Testis (tissue), 3 donors: ENCODE data around the gene ZFYVE27. TPM values are rescaled to one million over a fixed set of nuclear protein-coding genes. Genes with fewer than 3 reads are reported as not detected.

Experiments used
- DNase-seq: peaks from one replicate; pipeline ENCODE4 v3.0.0-alpha.2; 2019
- H3K27ac ChIP-seq, 2 donors: fragments of 200-600 bp; sonication (generic); one replicate each; pipeline ENCODE4 v1.5.1; 2019
- H3K27me3 ChIP-seq: fragments of 200-600 bp; sonication (generic); one replicate; pipeline ENCODE4 v1.5.1; 2019
- H3K36me3 ChIP-seq: fragments of 200-600 bp; sonication (generic); one replicate; pipeline ENCODE4 v1.5.1; 2017; ENCODE audit warnings: low read depth; ENCODE audit errors: missing control alignments
- H3K4me1 ChIP-seq: fragments of 200-600 bp; sonication (generic); one replicate; pipeline ENCODE4 v1.5.1; 2019
- H3K4me3 ChIP-seq, 2 donors: fragments of 200-600 bp; sonication (generic); one replicate each; pipeline ENCODE4 v1.5.1; 2017 to 2019
- H3K9me3 ChIP-seq: fragments of 200-600 bp; sonication (generic); one replicate; pipeline ENCODE4 v1.5.1; 2017
- POLR2A ChIP-seq: fragments of 450-650 bp; IDR thresholded peaks from one replicate; pipeline ENCODE4 v1.6.1; 2017; ENCODE audit warnings: antibody characterized with exemption, mild to moderate bottlenecking, moderate library complexity
- WGBS, 2 donors: methylation state at CpG; one replicate each; pipeline ENCODE4 v1.1.5; 2018; 5-methylcytosine and 5-hydroxymethylcytosine counted together
- intact Hi-C: fragments of 100-400 bp; cut with DNase I; formaldehyde crosslinking; loops from one replicate; pipeline ENCODE4 v1.15.1; 2023; ENCODE audit warnings: low total_unique reads
- polyA plus RNA-seq: library from polyadenylated mRNA; stranded (reverse); fragments of 350-450 nt; fragmentation: Illumina TruSeq; extraction: RNeasy Lipid Tissue Mini Kit (QIAGEN cat#74804); gene quantifications from one replicate; pipeline ENCODE4 v1.2.3, GENCODE V29; 2014; ENCODE audit warnings: low read depth, low replicate concordance; ENCODE audit not compliant: insufficient read depth
- total RNA-seq, 2 donors: library from RNA; depleted of rRNA; stranded (reverse); fragments of >200 nt; gene quantifications; one replicate each; pipeline ENCODE4 v1.2.3, GENCODE V29; 2016
- TF ChIP-seq, protein P1 (sequence below), 3 experiments: fragments of 450-650 bp in 2 of 3; fragments of 200-600 bp in 1 of 3; sonication (generic) in 1 of 3; IDR thresholded peaks; one replicate each; pipeline ENCODE4 v1.5.1; 2016 to 2019; ENCODE audit warnings: antibody characterized with exemption in 3 of 3, mild to moderate bottlenecking in 2 of 3, moderate library complexity in 1 of 3

The ZFYVE27 gene
- total and polyA plus RNA-seq, 3 donors from 2014 or later: 38.4 to 66.4 (median 64.8) TPM

DNA sequence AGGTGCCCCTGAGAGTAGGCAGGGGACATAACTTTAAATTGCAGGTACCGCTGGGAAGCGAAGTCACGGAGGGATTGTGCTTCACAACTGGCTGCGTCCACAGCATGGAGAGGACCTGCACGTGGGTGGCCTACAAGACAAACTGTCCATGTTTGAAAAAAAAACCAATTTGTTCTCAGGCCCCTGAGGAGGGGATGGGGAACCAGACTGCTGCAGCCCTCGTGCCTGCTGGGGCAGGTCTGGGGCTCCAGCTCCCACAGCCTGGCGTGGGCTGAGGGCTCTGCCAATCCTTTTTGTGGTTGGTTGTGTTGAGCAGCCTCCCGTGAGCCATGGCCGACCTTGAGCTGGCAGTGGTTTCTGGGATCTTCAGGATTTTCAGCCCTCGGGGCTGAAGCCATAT, 25.1 kb downstream of the ZFYVE27 start:
- H3K9me3 ChIP-seq: no peaks in the 10 kb centered on the region
- H3K4me1 ChIP-seq: no peaks in the 10 kb centered on the region
- H3K4me3 ChIP-seq: no peak overlapping the region
- DNase-seq: no peak
- no peak overlapping the region for H3K27ac ChIP-seq
- no peak for TF ChIP-seq POLR2A
- TF ChIP-seq, protein P1, sequence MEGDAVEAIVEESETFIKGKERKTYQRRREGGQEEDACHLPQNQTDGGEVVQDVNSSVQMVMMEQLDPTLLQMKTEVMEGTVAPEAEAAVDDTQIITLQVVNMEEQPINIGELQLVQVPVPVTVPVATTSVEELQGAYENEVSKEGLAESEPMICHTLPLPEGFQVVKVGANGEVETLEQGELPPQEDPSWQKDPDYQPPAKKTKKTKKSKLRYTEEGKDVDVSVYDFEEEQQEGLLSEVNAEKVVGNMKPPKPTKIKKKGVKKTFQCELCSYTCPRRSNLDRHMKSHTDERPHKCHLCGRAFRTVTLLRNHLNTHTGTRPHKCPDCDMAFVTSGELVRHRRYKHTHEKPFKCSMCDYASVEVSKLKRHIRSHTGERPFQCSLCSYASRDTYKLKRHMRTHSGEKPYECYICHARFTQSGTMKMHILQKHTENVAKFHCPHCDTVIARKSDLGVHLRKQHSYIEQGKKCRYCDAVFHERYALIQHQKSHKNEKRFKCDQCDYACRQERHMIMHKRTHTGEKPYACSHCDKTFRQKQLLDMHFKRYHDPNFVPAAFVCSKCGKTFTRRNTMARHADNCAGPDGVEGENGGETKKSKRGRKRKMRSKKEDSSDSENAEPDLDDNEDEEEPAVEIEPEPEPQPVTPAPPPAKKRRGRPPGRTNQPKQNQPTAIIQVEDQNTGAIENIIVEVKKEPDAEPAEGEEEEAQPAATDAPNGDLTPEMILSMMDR (IDR thresholded peaks at IDR 0.05): no peak
- WGBS, 2 donors: 83 to 94% methylated on average over 9 to 10 of the region's 10 CpGs
- intact Hi-C loops: no loop called here
- H3K27me3 ChIP-seq: no peaks in the 10 kb centered on the region
- no peaks in the 10 kb centered on the region for H3K36me3 ChIP-seq

DNA sequence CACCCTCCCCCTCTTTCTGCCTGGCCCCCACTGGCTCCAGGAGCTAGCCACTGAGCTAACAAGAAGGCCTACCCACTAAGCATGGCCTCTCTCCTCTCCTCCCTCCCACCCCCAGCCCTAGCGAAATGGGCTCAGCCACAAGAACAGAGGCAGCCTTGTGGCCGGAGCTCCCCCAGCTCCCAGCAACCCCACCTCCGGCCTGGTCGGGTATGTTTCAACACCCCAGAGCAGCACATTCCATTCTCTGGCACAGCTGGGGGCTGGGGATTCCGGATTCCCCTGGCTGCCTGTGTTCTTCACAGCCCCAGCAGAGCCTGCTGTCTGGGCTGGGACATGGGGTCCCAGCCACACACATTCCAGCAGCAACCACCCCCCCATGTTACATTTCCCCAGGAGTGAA, 25.9 kb downstream of the ZFYVE27 start:
- Histone ChIP-seq H3K9me3 (no peaks in the 10 kb centered on the region), H3K4me3 (no peak overlapping the region), H3K27ac (no peak overlapping the region), H3K4me1 (no peaks in the 10 kb centered on the region), H3K36me3 (no peaks in the 10 kb centered on the region), H3K27me3 (no peaks in the 10 kb centered on the region)
- TF ChIP-seq POLR2A: no peak
- TF ChIP-seq, protein P1 (IDR thresholded peaks at IDR 0.05): no peak
- intact Hi-C loops: no loop called here
- 69 to 71% methylated on average over 5 of the region's 5 CpGs for WGBS, 2 donors
- DNase-seq: no peak

DNA sequence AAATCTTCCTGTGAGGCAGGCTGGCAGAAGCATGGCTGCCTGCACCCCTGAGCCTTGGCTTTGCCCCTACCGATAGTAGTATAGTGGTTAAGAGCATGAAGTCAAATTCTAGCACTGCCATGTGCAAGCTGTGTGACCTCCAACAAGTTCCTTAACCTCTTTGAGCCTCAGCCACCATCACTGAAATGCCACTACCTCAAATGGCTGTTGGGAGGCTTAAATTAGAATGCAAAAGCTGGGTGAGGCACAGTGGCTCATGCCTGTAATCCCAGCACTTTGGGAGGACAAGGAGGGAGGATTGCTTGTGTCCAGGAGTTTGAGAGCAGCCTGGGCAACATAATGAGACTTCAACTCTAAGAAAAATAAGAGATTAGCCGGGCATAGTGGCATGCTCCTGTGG, 26.5 kb downstream of the ZFYVE27 start:
- Histone ChIP-seq H3K4me3 (no peak overlapping the region), H3K27ac (no peak overlapping the region), H3K9me3 (no peaks in the 10 kb centered on the region), H3K27me3 (no peaks in the 10 kb centered on the region), H3K36me3 (no peaks in the 10 kb centered on the region), H3K4me1 (no peaks in the 10 kb centered on the region)
- intact Hi-C loops: no loop called here
- DNase-seq: no peak
- no peak for TF ChIP-seq POLR2A
- TF ChIP-seq, protein P1 (IDR thresholded peaks at IDR 0.05): no peak
- WGBS, 2 donors: 93 to 100% methylated on average over 1 to 2 of the region's 2 CpGs

DNA sequence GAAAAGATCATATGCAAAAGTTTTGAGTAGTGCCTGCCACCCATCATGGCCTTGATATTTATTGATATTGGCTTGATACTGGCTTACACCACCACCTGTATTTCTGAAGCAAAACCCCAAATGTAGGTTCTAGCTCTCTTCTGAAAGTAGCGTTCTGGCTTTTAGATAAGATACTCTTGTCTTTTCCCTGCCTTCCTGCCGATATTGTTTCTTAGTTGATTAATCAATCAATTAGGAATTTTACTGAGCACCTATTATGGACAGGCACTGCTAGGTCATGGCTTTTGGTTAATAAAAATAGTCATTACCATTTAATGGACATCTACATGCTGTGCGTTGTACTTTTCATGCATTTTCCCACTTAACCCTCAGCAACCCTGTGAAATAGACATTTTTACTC, 27.0 kb downstream of the ZFYVE27 start:
- Histone ChIP-seq H3K4me1 (no peaks in the 10 kb centered on the region), H3K27me3 (no peaks in the 10 kb centered on the region), H3K36me3 (no peaks in the 10 kb centered on the region), H3K27ac (no peak overlapping the region), H3K4me3 (no peak overlapping the region), H3K9me3 (no peaks in the 10 kb centered on the region)
- TF ChIP-seq, protein P1 (IDR thresholded peaks at IDR 0.05): no peak
- no peak for DNase-seq
- 81 to 93% methylated on average over 3 of the region's 3 CpGs for whole genome bisulfite sequencing, 2 donors
- intact Hi-C loops: no loop called here

DNA sequence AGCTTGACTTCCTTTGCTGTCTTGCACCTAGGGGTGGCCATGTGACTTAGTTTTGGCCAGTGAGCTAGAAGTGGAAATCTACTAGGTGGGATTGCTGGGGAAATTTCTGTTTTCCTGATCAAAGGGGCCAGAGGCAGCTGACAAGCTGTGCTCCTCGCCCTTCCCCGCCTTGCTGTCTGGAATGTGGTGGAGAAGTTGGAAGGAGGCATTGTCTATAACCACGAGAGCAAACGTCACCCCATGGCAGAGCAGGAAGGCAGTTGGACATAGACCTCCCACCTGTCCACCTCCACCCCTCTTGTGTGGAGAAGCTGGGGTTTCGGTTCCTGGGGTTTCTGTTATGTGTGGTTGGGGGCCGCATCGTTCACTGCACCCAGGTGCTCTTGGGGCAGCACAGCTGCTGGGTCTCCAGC, 27.6 kb downstream of the ZFYVE27 start:
- Histone ChIP-seq H3K4me3 (no peak overlapping the region), H3K9me3 (no peaks in the 10 kb centered on the region), H3K27ac (no peak overlapping the region), H3K27me3 (no peaks in the 10 kb centered on the region), H3K36me3 (no peaks in the 10 kb centered on the region), H3K4me1 (no peaks in the 10 kb centered on the region)
- TF ChIP-seq POLR2A: no peak
- TF ChIP-seq, protein P1 (IDR thresholded peaks at IDR 0.05): no peak
- intact Hi-C loops: no loop called here
- no peak for DNase-seq
- 82 to 93% methylated on average over 6 to 7 of the region's 7 CpGs for WGBS, 2 donors
